Measurements from ENCODE around the gene FADS2. TPM values are rescaled to one million over a fixed set of nuclear protein-coding genes. Genes with fewer than 3 reads are reported as not detected.
A peak's percentile ranks its signal among the peaks of the same experiment; 100 is the strongest.

Gene FADS2
- polyA plus RNA-seq, 2 donors, result 5.1 to 8.7 TPM

- H3K4me3 ChIP-seq (ENCODE audit: low read depth in 1 of 2, low read length in 2 of 2), result no peak overlapping the region
- no peaks in the 10 kb centered on the region for H3K9me3 ChIP-seq (ENCODE audit: control insufficient read depth in 2 of 2, insufficient read depth in 1 of 2, low read depth in 1 of 2, low read length in 1 of 2)
- peaks cover 0 to under 1% of the 10 kb centered on the region in 2 donors for H3K4me1 ChIP-seq (ENCODE audit: control insufficient read depth in 2 of 2, insufficient read depth in 2 of 2, low read length in 1 of 2)
- 73 to 78% methylated on average over 17 of the region's 17 CpGs for WGBS, 2 donors
- no peaks in the 10 kb centered on the region for H3K36me3 ChIP-seq (ENCODE audit: control insufficient read depth in 2 of 2, insufficient read depth in 2 of 2, low read length in 1 of 2)
- peak overlapping the region in 1 of 2 donors; percentile 5 for H3K27ac ChIP-seq (ENCODE audit: low read depth in 2 of 2, low read length in 1 of 2)
- H3K27me3 ChIP-seq (ENCODE audit: control insufficient read depth in 1 of 2, insufficient read depth in 2 of 2, low read length in 2 of 2), result no peaks in the 10 kb centered on the region
Observed at GRCh38 chr11:61911701-61912529, 83.8 kb downstream of the FADS2 start.

GRCh38 chr11:61912530-61912898 is 84.4 kb downstream of the FADS2 start:
- WGBS, 2 donors, result 81 to 85% methylated on average over 6 of the region's 6 CpGs
- H3K4me1 ChIP-seq (ENCODE audit: control insufficient read depth in 2 of 2, insufficient read depth in 2 of 2, low read length in 1 of 2), result peaks cover 2% of the 10 kb centered on the region in 2 donors
- no peak overlapping the region for H3K4me3 ChIP-seq (ENCODE audit: low read depth in 1 of 2, low read length in 2 of 2)
- no peak overlapping the region for H3K27ac ChIP-seq (ENCODE audit: low read depth in 2 of 2, low read length in 1 of 2)
- no peaks in the 10 kb centered on the region for H3K27me3 ChIP-seq (ENCODE audit: control insufficient read depth in 1 of 2, insufficient read depth in 2 of 2, low read length in 2 of 2)
- no peaks in the 10 kb centered on the region for H3K9me3 ChIP-seq (ENCODE audit: control insufficient read depth in 2 of 2, insufficient read depth in 1 of 2, low read depth in 1 of 2, low read length in 1 of 2)
- no peaks in the 10 kb centered on the region for H3K36me3 ChIP-seq (ENCODE audit: control insufficient read depth in 2 of 2, insufficient read depth in 2 of 2, low read length in 1 of 2)

GRCh38 chr11:61912991-61913698 is 85.0 kb downstream of the FADS2 start:
- H3K27ac ChIP-seq (ENCODE audit: low read depth in 2 of 2, low read length in 1 of 2), result no peak overlapping the region
- no peaks in the 10 kb centered on the region for H3K36me3 ChIP-seq (ENCODE audit: control insufficient read depth in 2 of 2, insufficient read depth in 2 of 2, low read length in 1 of 2)
- WGBS, 2 donors, result 73 to 74% methylated on average over 18 of the region's 18 CpGs
- peaks cover 2% of the 10 kb centered on the region in 2 donors for H3K4me1 ChIP-seq (ENCODE audit: control insufficient read depth in 2 of 2, insufficient read depth in 2 of 2, low read length in 1 of 2)
- H3K9me3 ChIP-seq (ENCODE audit: control insufficient read depth in 2 of 2, insufficient read depth in 1 of 2, low read depth in 1 of 2, low read length in 1 of 2), result no peaks in the 10 kb centered on the region
- no peaks in the 10 kb centered on the region for H3K27me3 ChIP-seq (ENCODE audit: control insufficient read depth in 1 of 2, insufficient read depth in 2 of 2, low read length in 2 of 2)
- no peak overlapping the region for H3K4me3 ChIP-seq (ENCODE audit: low read depth in 1 of 2, low read length in 2 of 2)

DNA sequence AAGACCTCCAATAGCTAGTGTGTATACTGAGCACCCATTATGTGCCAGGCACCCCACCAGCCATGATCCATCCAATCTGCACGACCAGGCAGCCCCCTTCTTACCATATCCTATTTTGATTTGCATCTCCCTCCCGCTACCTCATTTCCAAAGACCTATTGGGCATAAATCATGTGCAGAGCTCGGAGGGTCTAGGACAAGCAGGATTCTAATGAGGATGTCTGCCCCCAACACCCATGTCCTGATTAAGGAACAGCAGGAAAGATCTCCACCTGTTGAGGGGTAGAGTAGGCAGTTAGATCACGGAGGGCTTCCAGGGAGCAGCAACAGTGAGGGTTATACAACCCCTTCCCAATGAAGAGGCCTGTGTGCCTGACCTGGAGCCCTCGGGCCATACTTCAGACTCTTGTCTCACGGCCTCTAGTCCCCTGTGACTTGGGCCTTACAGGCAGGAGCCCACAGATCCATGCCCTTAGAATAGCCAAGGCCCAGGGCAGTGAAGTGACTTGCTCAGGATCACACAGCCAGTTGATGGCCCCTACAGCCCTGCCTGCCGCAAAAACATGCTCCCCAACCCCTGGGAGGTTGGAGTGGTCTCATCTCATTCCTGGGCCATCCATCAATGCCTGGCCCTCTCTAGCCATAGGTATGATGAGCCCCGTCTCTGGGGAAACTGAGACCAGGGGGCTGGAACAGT is 85.7 kb downstream of the FADS2 start:
- no peaks in the 10 kb centered on the region for H3K27me3 ChIP-seq (ENCODE audit: control insufficient read depth in 1 of 2, insufficient read depth in 2 of 2, low read length in 2 of 2)
- peaks cover 2% of the 10 kb centered on the region in 2 donors for H3K4me1 ChIP-seq (ENCODE audit: control insufficient read depth in 2 of 2, insufficient read depth in 2 of 2, low read length in 1 of 2)
- no peaks in the 10 kb centered on the region for H3K9me3 ChIP-seq (ENCODE audit: control insufficient read depth in 2 of 2, insufficient read depth in 1 of 2, low read depth in 1 of 2, low read length in 1 of 2)
- 75 to 78% methylated on average over 8 of the region's 8 CpGs for WGBS, 2 donors
- H3K36me3 ChIP-seq (ENCODE audit: control insufficient read depth in 2 of 2, insufficient read depth in 2 of 2, low read length in 1 of 2), result no peaks in the 10 kb centered on the region
- H3K27ac ChIP-seq (ENCODE audit: low read depth in 2 of 2, low read length in 1 of 2), result no peak overlapping the region
- H3K4me3 ChIP-seq (ENCODE audit: low read depth in 1 of 2, low read length in 2 of 2), result no peak overlapping the region

DNA sequence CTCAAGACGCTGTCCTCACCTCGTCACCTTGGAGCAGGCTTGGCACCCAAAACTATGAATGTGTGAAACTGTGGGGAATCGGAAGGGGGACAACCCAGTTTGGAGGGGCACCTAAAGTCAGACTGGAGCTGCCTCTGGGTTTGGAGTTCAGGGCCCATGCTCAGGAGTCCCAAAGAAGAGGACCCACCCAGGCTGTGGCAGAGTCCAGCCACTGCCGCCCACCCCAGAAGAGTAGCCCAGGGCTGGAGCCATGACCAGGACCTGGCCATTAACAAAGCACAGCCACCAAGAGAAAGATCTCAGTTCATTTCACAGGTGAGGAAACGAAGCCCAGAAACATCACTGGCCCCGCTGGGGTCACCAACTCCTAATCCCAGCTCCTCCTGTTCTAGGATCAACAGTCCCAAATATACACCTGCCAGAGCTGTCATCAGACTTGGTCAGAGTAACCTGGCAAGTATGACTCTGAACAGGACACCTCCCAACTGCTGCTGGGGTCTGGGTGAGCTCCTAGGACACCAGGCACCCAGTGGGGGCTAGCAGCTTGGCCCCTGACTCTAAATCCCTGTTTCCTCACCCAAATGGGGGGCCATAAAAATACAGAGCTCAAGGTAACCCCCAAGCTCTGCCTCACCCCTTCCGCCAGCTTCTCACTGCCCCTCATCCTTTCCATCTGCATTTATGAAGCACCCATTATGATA is 86.5 kb downstream of the FADS2 start:
- no peak overlapping the region for H3K4me3 ChIP-seq (ENCODE audit: low read depth in 1 of 2, low read length in 2 of 2)
- H3K27me3 ChIP-seq (ENCODE audit: control insufficient read depth in 1 of 2, insufficient read depth in 2 of 2, low read length in 2 of 2), result no peaks in the 10 kb centered on the region
- 83 to 84% methylated on average over 7 of the region's 7 CpGs for WGBS, 2 donors
- H3K9me3 ChIP-seq (ENCODE audit: control insufficient read depth in 2 of 2, insufficient read depth in 1 of 2, low read depth in 1 of 2, low read length in 1 of 2), result no peaks in the 10 kb centered on the region
- no peaks in the 10 kb centered on the region for H3K36me3 ChIP-seq (ENCODE audit: control insufficient read depth in 2 of 2, insufficient read depth in 2 of 2, low read length in 1 of 2)
- peaks cover 2% of the 10 kb centered on the region in 2 donors for H3K4me1 ChIP-seq (ENCODE audit: control insufficient read depth in 2 of 2, insufficient read depth in 2 of 2, low read length in 1 of 2)
- H3K27ac ChIP-seq (ENCODE audit: low read depth in 2 of 2, low read length in 1 of 2), result no peak overlapping the region

DNA sequence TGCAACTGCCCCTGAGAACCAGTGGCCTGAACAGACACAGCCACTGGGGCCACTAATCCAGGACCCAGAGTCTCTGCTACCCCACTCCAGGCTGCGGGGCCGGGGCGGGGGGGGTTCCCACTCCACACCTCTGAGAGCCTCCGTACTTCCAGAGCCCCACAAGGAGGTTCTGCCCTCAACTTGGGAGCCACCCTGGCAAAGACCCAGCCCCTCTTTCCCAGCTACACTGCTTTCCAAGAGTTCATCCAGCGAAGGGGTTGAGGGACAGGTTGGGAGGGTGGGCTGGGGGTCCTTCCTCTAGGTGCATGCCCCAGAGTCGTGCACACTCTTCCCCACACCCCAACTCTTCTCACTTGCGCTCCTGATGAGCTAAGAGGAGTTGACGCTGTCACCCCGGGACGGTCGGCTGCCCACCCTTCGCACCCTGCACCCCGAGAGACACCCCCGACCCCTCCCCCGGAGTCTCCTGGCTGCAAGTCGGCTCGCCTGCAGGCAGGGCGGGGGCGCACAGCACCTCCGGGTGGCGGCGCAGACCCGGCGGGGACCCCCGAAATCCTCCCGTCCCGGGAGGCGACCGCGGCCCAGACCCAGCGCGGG is 88.7 kb downstream of the FADS2 start:
- Histone ChIP-seq H3K27me3 (ENCODE audit: control insufficient read depth in 1 of 2, insufficient read depth in 2 of 2, low read length in 2 of 2) (no peaks in the 10 kb centered on the region), H3K27ac (ENCODE audit: low read depth in 2 of 2, low read length in 1 of 2) (peak overlapping the region in 1 of 2 donors; percentile 62), H3K4me1 (ENCODE audit: control insufficient read depth in 2 of 2, insufficient read depth in 2 of 2, low read length in 1 of 2) (peaks cover 2% of the 10 kb centered on the region in 2 donors), H3K36me3 (ENCODE audit: control insufficient read depth in 2 of 2, insufficient read depth in 2 of 2, low read length in 1 of 2) (no peaks in the 10 kb centered on the region), H3K9me3 (ENCODE audit: control insufficient read depth in 2 of 2, insufficient read depth in 1 of 2, low read depth in 1 of 2, low read length in 1 of 2) (no peaks in the 10 kb centered on the region), H3K4me3 (ENCODE audit: low read depth in 1 of 2, low read length in 2 of 2) (peak overlapping the region; percentile 47 to 64)
- 5 to 7% methylated on average over 21 to 32 of the region's 32 CpGs for WGBS, 2 donors

Other genes starting within 250 kb of the FADS2 start
- 1 to 10 TPM; 1.3 to 2.2 TPM for gene SYT7, start 247.2 kb upstream of the FADS2 start, polyA plus RNA-seq
- 1 to 10 TPM; 1.7 to 5.0 TPM for gene DAGLA, start 147.9 kb upstream of the FADS2 start, polyA plus RNA-seq
- gene MYRF, start 75.7 kb upstream of the FADS2 start, polyA plus RNA-seq, result 1 to 10 TPM in 1 of 2 donors, under 1 TPM in 1; 0.18 to 1.3 TPM
- gene TMEM258, start 35.7 kb upstream of the FADS2 start, polyA plus RNA-seq, result 100 to 1,000 TPM in 1 of 2 donors, 10 to 100 TPM in 1; 90.3 to 142 TPM
- gene FEN1, start 35.4 kb upstream of the FADS2 start, polyA plus RNA-seq, result 10 to 100 TPM in 1 of 2 donors, 1 to 10 TPM in 1; 8.1 to 19.6 TPM
- 1 to 10 TPM; 1.1 to 1.6 TPM for gene FADS1, start 11.3 kb upstream of the FADS2 start, polyA plus RNA-seq
- gene FADS3, start 63.2 kb downstream of the FADS2 start, polyA plus RNA-seq, result 1 to 10 TPM; 7.2 to 9.8 TPM
- 1 to 10 TPM; 1.4 to 2.1 TPM for gene RAB3IL1, start 89.3 kb downstream of the FADS2 start, polyA plus RNA-seq
- gene BEST1, start 122.1 kb downstream of the FADS2 start, polyA plus RNA-seq, result 1 to 10 TPM; 1.2 to 3.8 TPM
- 1,000 to 10,000 TPM; 3,491 to 8,500 TPM for gene FTH1, start 139.3 kb downstream of the FADS2 start, polyA plus RNA-seq

Data from esophagus (tissue), 2 donors.